ENCODE results near the gene CLCN1. TPM values are rescaled to one million over a fixed set of nuclear protein-coding genes. Genes with fewer than 3 reads are reported as not detected.

Gene CLCN1
- total and polyA plus RNA-seq, 2 of the 8 experiments (the other 6 are each of a cell fraction or from before 2014, with no cell fraction given), result 0.36 to 0.41 TPM

- TF ChIP-seq RAD21 (IDR thresholded peaks at IDR 0.05 in 1 of 2, conservative IDR thresholded peaks at IDR 0.05 in 1 of 2; ENCODE audit: low read depth in 2 of 2, low read length in 2 of 2) (peak; percentile 73 to 82), SRF (IDR thresholded peaks at IDR 0.05; ENCODE audit: low read depth, low read length) (no peak), TAF7 (optimal IDR thresholded peaks at IDR 0.05; ENCODE audit: borderline replicate concordance, low read depth, low read length) (no peak), RFX5 (IDR thresholded peaks at IDR 0.05; ENCODE audit: borderline replicate concordance, low read depth, low read length) (no peak), RNF2 (IDR thresholded peaks at IDR 0.05; ENCODE audit: borderline replicate concordance, low read depth, low read length, missing control alignments, poor library complexity, severe bottlenecking) (no peak), TAF1 (IDR thresholded peaks at IDR 0.05; ENCODE audit: low read depth, low read length) (no peak), RBBP5 (IDR thresholded peaks at IDR 0.05; ENCODE audit: borderline replicate concordance, low read depth, low read length) (no peak), SUZ12 (IDR thresholded peaks at IDR 0.05; ENCODE audit: low read length) (no peak), TCF12 (IDR thresholded peaks at IDR 0.05; ENCODE audit: low read depth, low read length) (no peak)
Observed at GRCh38 chr7:143305423-143306070, 10.4 kb upstream of the CLCN1 start (continued).
